HepG2 (cell line): ENCODE data around the gene FUT4. TPM values are rescaled to one million over a fixed set of nuclear protein-coding genes. Genes with fewer than 3 reads are reported as not detected.

Experiments used
- ATF7-NPFF ChIP-seq: sonication (generic); formaldehyde crosslinking; IDR thresholded peaks from 2 replicates; pipeline ENCODE4 v1.8.1; 2023; ENCODE audit warnings: mild to moderate bottlenecking, low read depth, missing genetic modification reagents, moderate library complexity
- CBX1 ChIP-seq: IDR thresholded peaks from one replicate; pipeline ENCODE4 v1.6.1; 2016; ENCODE audit warnings: antibody characterized with exemption, low read depth
- FLYWCH1 ChIP-seq: sonication (generic); formaldehyde crosslinking; IDR thresholded peaks from 2 replicates; pipeline ENCODE4 v1.8.1; 2023; ENCODE audit warnings: mild to moderate bottlenecking, missing genetic modification reagents
- GATAD2A ChIP-seq: IDR thresholded peaks from 2 replicates; pipeline ENCODE4 v1.6.1; 2016
- HCFC1 ChIP-seq: fragments of 150-350 bp; IDR thresholded peaks from 2 replicates; pipeline ENCODE4 v1.6.1; 2014; ENCODE audit warnings: low read depth, low read length
- IRF1 ChIP-seq: sonication (generic); formaldehyde crosslinking; IDR thresholded peaks from 2 replicates; pipeline ENCODE4 v1.4.0; 2020; ENCODE audit warnings: low read depth, mild to moderate bottlenecking, missing genetic modification reagents
- IRX3 ChIP-seq: sonication (generic); formaldehyde crosslinking; IDR thresholded peaks from 2 replicates; pipeline ENCODE4 v1.8.1; 2023; ENCODE audit warnings: mild to moderate bottlenecking, low read depth, missing genetic modification reagents, borderline replicate concordance
- MIXL1 ChIP-seq: IDR thresholded peaks from 2 replicates; pipeline ENCODE4 v1.6.1; 2016
- MYC ChIP-seq: sonication (generic); formaldehyde crosslinking; IDR thresholded peaks from 2 replicates; pipeline ENCODE4 v1.9.0; 2021; ENCODE audit warnings: missing genetic modification reagents, borderline replicate concordance
- NBN ChIP-seq: fragments of 450-650 bp; conservative IDR thresholded peaks from 2 replicates; pipeline ENCODE4 v1.6.1; 2017
- NFATC3 ChIP-seq: sonication (generic); formaldehyde crosslinking; IDR thresholded peaks from 2 replicates; pipeline ENCODE4 v1.5.1; 2020; ENCODE audit warnings: mild to moderate bottlenecking, missing genetic modification reagents
- NFIC ChIP-seq: IDR thresholded peaks from 2 replicates; pipeline ENCODE4 v1.6.1; 2012; ENCODE audit warnings: mild to moderate bottlenecking, low read length, inconsistent platforms
- POGK ChIP-seq: sonication (generic); formaldehyde crosslinking; conservative IDR thresholded peaks from 2 replicates; pipeline ENCODE4 v1.8.0; 2022; ENCODE audit warnings: mild to moderate bottlenecking, moderate library complexity, missing genetic modification reagents
- RBFOX2 ChIP-seq: fragments of 200-400 bp; formaldehyde crosslinking; IDR thresholded peaks from 2 replicates; pipeline ENCODE4 v1.6.1; 2017; ENCODE audit warnings: low read depth, mild to moderate bottlenecking, low read length
- RFX3 ChIP-seq: IDR thresholded peaks from 2 replicates; pipeline ENCODE4 v1.6.1; 2016; ENCODE audit warnings: missing biosample characterization, missing genetic modification reagents
- SMYD3 ChIP-seq: sonication (generic); formaldehyde crosslinking; IDR thresholded peaks from 2 replicates; pipeline ENCODE4 v1.8.1; 2023; ENCODE audit warnings: mild to moderate bottlenecking, missing genetic modification reagents
- ZFAT ChIP-seq: sonication (generic); formaldehyde crosslinking; conservative IDR thresholded peaks from 2 replicates; pipeline ENCODE4 v1.8.1; 2023; ENCODE audit warnings: missing genetic modification reagents, inconsistent platforms
- ZKSCAN8 ChIP-seq: IDR thresholded peaks from 2 replicates; pipeline ENCODE4 v1.6.1; 2016; ENCODE audit warnings: borderline replicate concordance, missing genetic modification reagents, missing compliant biosample characterization
- ZMAT5 ChIP-seq: sonication (generic); formaldehyde crosslinking; IDR thresholded peaks from 2 replicates; pipeline ENCODE4 v1.5.0; 2020; ENCODE audit warnings: mild to moderate bottlenecking, low read depth, missing genetic modification reagents, borderline replicate concordance
- ZNF383 ChIP-seq: sonication (generic); formaldehyde crosslinking; IDR thresholded peaks from 2 replicates; pipeline ENCODE4 v1.4.0; 2020; ENCODE audit warnings: missing genetic modification reagents, mild to moderate bottlenecking, borderline replicate concordance
- ZNF569 ChIP-seq: sonication (generic); formaldehyde crosslinking; IDR thresholded peaks from 2 replicates; pipeline ENCODE4 v1.5.0; 2020; ENCODE audit warnings: mild to moderate bottlenecking, missing genetic modification reagents, moderate library complexity, borderline replicate concordance
- ZNF710 ChIP-seq: sonication (generic); formaldehyde crosslinking; IDR thresholded peaks from 2 replicates; pipeline ENCODE4 v1.5.0; 2020; ENCODE audit warnings: mild to moderate bottlenecking, missing genetic modification reagents, borderline replicate concordance
- ZNF790 ChIP-seq: sonication (generic); formaldehyde crosslinking; IDR thresholded peaks from 2 replicates; pipeline ENCODE4 v1.8.0; 2022; ENCODE audit warnings: missing genetic modification reagents, mild to moderate bottlenecking, borderline replicate concordance
- ZXDC ChIP-seq: sonication (generic); formaldehyde crosslinking; IDR thresholded peaks from 2 replicates; pipeline ENCODE4 v1.5.0; 2020; ENCODE audit warnings: mild to moderate bottlenecking, missing genetic modification reagents
- polyA plus RNA-seq, 8 experiments: library from polyadenylated mRNA; depleted of rRNA in 3 of 8; stranded (reverse) in 7 of 8; unstranded in 1 of 8; fragments of >200 nt; fragmentation: Illumina TruSeq in 4 of 8; extraction: Trizol in 4 of 8; gene quantifications; 2 replicates each; pipeline versions ENCODE4 v1.2.1 to v1.2.3, GENCODE V29; 2011 to 2016; ENCODE audit warnings: low read depth in 4 of 8, missing spikeins in 1 of 8, mixed read lengths in 1 of 8; ENCODE audit not compliant: insufficient read depth in 1 of 8
- total RNA-seq, 5 experiments: library from RNA; depleted of rRNA; stranded (reverse); fragments of >200 nt; fragmentation: Illumina TruSeq; extraction: Trizol; gene quantifications; 2 replicates each; pipeline ENCODE4 v1.2.3, GENCODE V29; 2016; ENCODE audit warnings: low read depth in 1 of 5

FUT4 gene
- total and polyA plus RNA-seq, 2 of the 13 experiments (the other 11 are each of a cell fraction or from before 2014, with no cell fraction given): 0.28 to 0.60 TPM

GRCh38 chr11:94511932-94512781, 31.6 kb upstream of the FUT4 start, which contains the start of gene C11orf97 (continued):
- TF ChIP-seq ZXDC (CRISPR knock-in tag): no peak
- no peak for TF ChIP-seq SMYD3 (CRISPR knock-in tag)
- no peak for TF ChIP-seq RBFOX2
- TF ChIP-seq POGK (CRISPR knock-in tag): no peak
- no peak for TF ChIP-seq ZKSCAN8 (CRISPR knock-in tag)
- TF ChIP-seq ZNF790: no peak
- no peak for TF ChIP-seq IRF1 (CRISPR knock-in tag)
- no peak for TF ChIP-seq FLYWCH1 (CRISPR knock-in tag)
- TF ChIP-seq RFX3: peak; percentile 94
- no peak for TF ChIP-seq GATAD2A (CRISPR knock-in tag)
- no peak for TF ChIP-seq ATF7-NPFF (CRISPR knock-in tag)
- no peak for TF ChIP-seq ZNF383 (CRISPR knock-in tag)
- TF ChIP-seq NFATC3 (CRISPR knock-in tag): no peak
- TF ChIP-seq HCFC1: no peak
- no peak for TF ChIP-seq ZNF569 (CRISPR knock-in tag)
- TF ChIP-seq NBN: no peak
- no peak for TF ChIP-seq ZMAT5 (CRISPR knock-in tag)
- no peak for TF ChIP-seq MYC (CRISPR knock-in tag)
- no peak for TF ChIP-seq ZNF710 (CRISPR knock-in tag)
- TF ChIP-seq IRX3 (CRISPR knock-in tag): no peak
- no peak for TF ChIP-seq MIXL1 (CRISPR knock-in tag)
- TF ChIP-seq ZFAT (CRISPR knock-in tag): no peak
- TF ChIP-seq CBX1: no peak
- TF ChIP-seq NFIC: no peak
